NCI-H1417 (cell line): ENCODE data around the gene CMTM8.
"Not testable (repeated sequence)": the region's sequence is repeated elsewhere in the genome, so short reads cannot be mapped to it uniquely, and the experiment has no call there.

Experiments used
- DNase-seq, 3 experiments: peaks; one replicate each; lab custom pipeline; 2025; lab: John Stamatoyannopoulos, UW

The CMTM8 gene

GRCh38 chr3:32228743-32229142, 9.7 kb upstream of the CMTM8 start:
- not testable (repeated sequence) for DNase-seq

- no peak for DNase-seq
Measured at GRCh38 chr3:32229565-32229964, 8.9 kb upstream of the CMTM8 start.

GRCh38 chr3:32236377-32236776, 2.1 kb upstream of the CMTM8 start:
- no peak for DNase-seq

- peak in 2 of 3 experiments; percentile 64 to 68 for DNase-seq
Measured at GRCh38 chr3:32237670-32238452, 619 bp upstream of the CMTM8 start.

DNA sequence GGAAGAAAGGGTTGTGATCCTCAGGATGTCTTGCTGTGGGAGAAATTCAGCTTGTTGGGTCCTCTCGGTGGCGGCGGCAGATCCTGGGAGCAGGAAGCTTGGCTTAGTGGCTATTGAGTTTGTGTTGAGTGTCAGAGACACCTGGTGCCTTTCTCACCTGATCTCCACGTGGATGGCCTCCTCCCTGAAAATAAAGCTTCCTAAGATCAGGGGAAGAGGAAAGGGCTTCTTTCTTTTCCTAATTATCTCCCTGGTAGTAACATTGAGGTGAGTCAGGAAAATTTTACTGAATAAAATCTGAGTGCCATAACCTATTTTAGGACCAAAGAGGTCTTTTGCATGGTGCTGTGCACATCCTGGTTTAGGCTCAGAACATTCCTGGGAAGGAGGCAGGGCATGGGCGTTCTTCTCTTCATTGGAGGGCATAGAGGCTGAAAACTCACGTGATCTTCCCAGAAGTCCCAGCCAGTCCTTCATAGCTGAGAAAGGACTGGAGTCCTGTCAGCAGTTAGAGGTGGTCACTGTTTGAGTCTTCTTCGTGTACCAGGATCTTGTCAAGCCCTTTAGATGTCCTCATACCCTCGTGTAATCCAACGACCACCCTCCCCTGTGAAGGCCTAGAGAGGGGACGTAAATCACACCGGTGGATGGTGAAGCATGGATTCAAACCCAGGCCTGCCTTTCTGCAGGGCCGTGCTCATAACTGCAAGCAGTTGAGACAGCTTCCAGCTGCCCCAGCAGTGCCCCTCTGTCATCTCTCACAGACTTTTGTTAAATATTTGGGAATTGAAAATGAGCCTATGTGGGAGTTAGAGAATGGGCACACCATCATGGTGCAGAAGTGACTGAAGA, 1.1 kb downstream of the CMTM8 start:
- DNase-seq = peak; percentile 22 to 73 (median 29)

DNA sequence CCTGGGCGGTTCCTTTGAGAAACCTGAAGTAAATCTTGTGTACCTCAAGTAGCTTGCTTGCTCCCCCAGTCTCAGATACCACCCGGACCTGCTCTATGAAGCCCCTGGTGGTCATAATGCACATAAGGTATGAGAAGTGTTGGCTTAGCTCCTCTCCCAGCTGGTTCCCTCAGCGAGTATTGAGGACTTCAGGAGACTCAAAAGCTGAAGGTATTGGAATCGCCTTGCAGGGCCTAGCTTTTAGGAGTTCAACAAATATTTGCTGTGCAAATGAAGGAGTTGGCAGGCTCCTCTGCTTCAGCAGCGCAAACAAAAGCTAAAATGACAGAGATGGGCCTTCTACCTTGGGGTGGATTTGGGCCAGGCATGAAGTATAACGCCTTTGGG, 1.7 kb downstream of the CMTM8 start:
- DNase-seq = peak in 2 of 3 experiments; percentile 22 to 46

GRCh38 chr3:32241100-32241499, 2.6 kb downstream of the CMTM8 start:
- no peak for DNase-seq

DNA sequence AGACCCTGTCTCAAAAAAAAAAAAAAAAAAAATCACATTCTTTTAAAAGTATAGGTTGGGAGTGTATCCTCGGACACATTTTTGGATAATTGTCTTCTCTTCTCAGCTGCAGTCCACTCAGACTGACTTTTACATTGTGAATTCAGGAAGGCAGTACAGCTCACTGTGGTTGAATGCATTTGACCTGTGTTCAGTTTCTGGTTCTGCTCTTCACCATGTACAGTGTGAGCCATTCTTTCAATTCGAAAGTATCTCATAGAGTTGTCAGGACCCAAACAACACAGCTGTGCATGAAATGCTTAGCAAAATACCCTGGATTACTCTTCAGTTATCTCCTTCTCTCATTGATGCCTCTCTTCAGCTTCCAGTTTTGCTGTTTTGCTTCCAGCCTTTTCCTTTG, 5.0 kb downstream of the CMTM8 start:
- DNase-seq = no peak

DNA sequence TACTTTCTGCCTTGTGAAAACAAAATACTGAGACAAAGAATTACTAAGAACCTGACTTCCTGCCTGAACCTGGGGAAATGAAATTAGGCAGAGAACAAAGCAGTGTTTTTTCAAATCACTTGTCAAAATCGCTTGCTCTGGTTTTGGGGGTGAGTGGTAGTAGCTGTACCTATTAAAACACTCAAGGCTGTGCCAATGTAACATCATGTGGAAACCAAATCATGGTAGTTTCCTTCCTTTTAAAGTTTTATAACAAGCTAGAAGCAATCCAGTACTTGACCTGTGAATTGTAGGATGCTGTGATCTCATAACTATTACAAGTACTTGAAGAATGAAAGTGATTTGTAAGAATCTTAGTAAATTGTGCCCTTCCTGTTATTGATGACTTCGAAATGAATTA, 6.7 kb downstream of the CMTM8 start:
- DNase-seq = no peak

- peak in 1 of 3 experiments; percentile 4 for DNase-seq
Measured at GRCh38 chr3:32246079-32246675, 7.7 kb downstream of the CMTM8 start.

DNA sequence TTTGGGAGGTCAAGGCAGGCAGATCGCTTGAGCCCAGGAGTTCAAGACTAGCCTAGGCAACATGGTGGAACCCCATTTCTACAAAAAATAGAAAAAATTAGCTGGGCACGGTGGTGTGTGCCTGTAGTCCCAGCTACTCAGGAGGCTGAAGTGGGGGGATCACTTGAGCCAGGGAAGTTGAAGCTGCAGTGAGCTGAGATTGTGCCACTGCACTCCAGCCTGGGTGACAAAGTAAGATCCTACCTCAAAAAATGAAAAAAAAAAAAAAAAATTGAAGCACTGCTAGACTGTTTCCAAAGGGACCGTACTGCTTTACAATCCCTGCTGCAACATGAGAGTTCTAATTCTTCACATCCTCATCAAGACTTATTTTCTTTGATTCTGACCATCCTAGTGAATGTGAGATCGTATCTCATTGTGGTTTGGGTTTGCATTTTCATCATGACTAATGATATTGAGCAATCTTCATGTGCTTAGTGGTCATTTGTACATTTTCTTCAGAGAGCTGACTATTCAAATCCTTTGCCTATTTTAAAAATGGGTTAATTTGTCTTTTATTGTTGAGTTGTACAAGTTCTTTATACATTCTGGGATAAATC, 10.8 kb downstream of the CMTM8 start:
- DNase-seq = no peak

- no peak for DNase-seq
Measured at GRCh38 chr3:32254268-32254667, 15.8 kb downstream of the CMTM8 start.

GRCh38 chr3:32255345-32255744, 16.9 kb downstream of the CMTM8 start:
- no peak for DNase-seq

DNA sequence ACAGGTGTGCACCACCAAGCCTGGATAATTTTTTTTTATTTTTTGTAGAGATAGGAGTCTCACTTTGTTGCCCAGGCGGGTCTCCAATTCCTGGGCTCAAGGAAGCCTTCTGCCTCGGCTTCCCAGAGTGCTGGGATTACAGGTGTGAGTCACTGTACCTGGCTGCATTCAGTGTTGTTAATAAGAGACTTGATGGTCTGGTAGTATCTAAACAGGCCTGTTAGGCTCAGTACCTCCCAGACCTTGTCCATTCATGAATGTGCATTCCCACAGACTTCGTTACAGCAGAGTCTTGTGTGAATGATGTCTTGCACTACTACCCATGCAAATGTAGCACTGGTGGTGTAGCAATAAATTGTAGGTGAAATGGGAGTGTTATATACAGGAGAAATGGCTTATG, 17.7 kb downstream of the CMTM8 start:
- DNase-seq = no peak

DNA sequence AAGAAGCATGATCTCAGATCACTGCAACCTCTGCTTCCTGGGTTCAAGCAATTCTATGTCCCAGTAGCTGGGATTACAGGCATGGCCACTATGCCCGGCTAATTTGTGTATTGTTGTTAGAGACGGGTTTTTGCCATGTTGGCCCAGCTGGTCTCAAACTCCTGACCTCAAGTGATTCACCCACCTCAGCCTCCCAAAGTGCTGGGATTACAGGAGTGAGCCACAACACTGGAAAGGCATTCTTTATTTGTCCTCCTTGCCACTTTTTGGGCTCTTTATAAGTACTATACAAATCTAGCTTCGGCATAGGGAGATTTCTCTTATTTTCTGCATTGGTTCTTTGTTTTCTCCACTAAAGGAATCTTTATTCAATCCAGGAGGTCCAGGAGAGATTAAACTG, 18.6 kb downstream of the CMTM8 start:
- no peak for DNase-seq

- peak in 2 of 3 experiments; percentile 7 to 78 for DNase-seq
Measured at GRCh38 chr3:32257641-32258438, 19.4 kb downstream of the CMTM8 start.

DNA sequence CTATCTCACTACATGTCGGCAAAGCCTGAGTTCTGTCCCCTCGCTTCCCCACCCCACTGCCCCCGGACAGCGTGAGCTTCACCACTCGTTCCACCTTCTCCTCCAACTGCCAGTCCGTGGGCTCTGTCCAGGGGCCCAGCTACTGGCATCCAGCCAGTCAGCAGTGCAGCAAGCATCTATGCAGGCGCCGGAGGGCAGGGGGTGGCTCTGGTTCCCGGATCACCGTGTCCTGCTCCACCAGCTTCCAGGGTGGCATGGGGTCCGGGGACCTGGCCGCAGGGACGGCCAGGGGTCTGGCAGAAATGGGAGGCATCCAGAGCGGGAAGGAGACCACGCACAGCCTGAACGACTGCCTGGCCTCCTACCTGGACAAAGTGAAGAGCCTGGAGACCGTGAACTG, 20.4 kb downstream of the CMTM8 start:
- no peak for DNase-seq

DNA sequence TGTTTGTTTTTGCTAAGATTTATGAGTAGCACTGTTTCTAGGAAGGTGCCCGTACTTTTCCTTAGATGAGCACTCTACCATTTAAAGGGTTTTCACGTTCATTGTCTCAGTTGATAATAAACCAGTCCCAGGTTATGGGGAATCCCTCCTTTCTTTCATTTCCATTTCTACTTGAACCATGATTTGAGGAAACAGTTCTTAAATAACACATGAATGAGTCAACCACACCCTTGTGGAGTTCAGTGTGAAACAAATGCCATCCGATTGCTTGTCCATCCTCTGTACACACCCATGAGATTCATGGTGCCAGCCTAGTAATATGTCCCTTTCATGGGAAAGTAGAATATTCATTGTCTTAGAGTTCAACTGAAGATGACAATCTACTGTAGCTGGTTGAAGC, 23.1 kb downstream of the CMTM8 start:
- no peak for DNase-seq

DNA sequence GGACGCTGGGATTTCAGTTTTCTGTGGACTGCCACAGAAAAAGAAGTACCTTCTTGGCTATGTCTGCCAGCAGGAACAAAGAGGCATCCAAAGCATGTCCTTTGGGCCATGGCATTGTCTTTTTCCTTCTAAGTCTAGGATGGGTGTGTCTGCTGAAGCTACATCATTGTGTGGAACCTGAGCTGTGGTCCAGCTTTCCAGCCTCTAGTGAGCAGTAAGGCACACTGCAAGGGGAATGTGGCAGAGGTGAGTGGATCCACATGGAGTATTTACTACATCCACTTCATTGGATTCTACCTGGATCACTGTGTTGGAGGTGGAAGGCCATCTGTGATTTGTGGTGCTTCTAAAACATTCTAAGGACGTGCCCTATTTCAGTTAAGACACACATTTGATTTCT, 23.7 kb downstream of the CMTM8 start:
- DNase-seq = no peak

GRCh38 chr3:32274306-32274705, 35.8 kb downstream of the CMTM8 start:
- no peak for DNase-seq

DNA sequence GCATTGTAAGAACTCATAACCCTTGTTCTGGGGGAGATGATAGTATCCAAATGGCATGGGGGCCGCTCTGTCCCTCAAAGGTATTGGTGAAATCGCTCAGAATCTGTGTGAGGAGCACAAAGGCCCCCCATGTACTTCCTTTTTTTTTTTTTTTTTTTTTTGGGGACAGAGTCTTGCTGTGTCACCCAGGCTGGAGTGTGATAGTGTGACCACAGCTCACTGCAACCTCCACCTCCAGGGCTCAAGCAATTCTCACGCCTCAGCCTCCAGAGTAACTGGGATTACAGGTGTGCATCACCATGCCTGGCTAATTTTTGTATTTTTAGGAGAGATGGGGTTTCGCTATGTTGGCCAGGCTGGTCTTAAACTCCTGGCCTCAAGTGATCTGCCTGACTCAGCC, 37.0 kb downstream of the CMTM8 start:
- DNase-seq = no peak
